GM20431 (cell line): ENCODE data around the gene HDAC8.
"Not testable (repeated sequence)": the region's sequence is repeated elsewhere in the genome, so short reads cannot be mapped to it uniquely, and the experiment has no call there.

Experiments used
- in situ Hi-C: fragments of 300-500 bp; cut with MseI, MboI; formaldehyde crosslinking; loops from one replicate; pipeline ENCODE4 v1.15.0; 2020; ENCODE audit warnings: low sequenced_read_pairs; ENCODE audit not compliant: unreplicated experiment

Gene HDAC8

DNA sequence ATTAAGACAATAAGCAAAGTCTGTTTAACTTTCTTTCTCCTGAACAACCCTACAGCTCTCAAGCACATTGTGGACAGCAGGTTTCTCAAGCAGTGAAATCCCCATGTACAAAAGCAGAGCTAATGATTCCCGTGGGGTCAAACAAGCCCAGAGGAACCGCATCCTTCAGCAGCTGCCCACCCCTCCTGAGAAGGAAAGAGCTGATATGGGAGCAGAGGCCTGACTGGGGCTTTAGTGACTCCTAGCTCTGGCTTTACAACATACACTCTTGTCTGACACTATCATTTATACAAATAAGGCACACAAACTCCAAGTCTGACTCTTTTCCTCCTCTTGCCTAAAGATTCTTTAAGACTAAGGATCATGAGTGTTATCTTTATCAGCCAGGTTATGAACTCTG is 32.8 kb downstream of the HDAC8 start:
- in situ Hi-C loops, result loop anchor here (25.0 kb wide), 1 partner anchor 228 kb away; the partner anchor contains the start of gene CITED1

DNA sequence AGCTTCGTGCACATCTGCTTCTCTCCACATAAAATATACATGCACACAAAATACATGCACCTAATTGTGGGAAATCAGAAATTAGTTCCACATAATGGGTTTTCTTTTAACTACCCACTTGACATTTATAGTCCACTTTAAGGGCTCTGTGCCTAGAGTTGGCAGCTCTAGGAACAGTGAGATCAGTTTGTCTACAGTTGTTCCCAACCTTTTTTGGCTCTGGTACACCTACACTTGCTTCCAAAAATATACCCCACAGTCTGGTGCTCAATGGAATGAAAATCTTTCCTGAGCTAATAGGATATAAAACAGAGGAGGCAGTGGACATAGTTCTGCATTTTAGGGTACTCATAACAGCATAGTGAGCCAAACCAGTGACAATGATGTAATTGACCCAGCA is 36.1 kb downstream of the HDAC8 start:
- in situ Hi-C loops, result loop anchor here (25.0 kb wide), 1 partner anchor 224 kb away; the partner anchor contains the start of gene CITED1

DNA sequence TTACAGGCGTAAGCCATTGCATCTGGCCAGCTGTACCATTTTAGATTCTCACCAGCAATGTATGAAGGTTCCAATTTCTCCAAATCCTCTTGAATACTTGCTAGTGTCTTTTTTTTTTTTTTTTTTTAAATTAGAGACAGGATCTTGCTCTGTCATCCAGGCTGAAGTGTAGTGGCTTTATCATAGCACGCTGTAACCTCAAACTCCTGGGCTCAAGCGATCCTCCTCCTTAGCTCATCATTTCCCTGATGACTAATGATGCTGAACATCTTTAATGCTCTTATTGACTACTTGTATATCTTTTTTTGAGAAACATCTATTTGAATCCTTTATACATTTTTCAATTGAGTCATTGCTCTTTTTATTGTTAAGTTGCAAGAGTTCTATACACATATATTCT is 40.3 kb downstream of the HDAC8 start:
- in situ Hi-C loops, result loop anchor here (25.0 kb wide), 1 partner anchor 220 kb away; the partner anchor contains the start of gene CITED1

- in situ Hi-C loops, result loop anchor here (25.0 kb wide), 1 partner anchor 215 kb away; the partner anchor contains the start of gene CITED1
Observed at GRCh38 chrX:72526534-72527508, 45.8 kb downstream of the HDAC8 start.

DNA sequence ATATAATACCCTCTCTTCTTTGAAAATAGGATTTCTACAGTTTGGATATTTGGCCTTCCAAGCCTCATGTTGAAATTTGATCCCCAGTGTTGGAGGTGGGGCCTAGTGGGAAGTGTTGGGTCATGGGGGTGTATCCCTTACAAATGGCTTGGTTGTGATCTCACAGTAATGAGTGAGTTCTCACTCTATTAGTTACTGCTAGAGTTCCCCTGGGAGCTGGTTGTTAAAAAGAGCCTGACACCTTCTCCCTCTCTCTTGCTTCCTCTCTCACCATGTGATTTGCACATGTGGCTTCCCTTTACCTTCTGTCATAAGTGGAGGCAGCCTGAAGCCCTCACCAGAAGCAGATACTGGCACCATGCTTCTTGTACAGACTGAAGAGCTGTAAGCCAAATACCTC is 73.9 kb downstream of the HDAC8 start:
- in situ Hi-C loops, result no loop called here

- in situ Hi-C loops, result no loop called here
Observed at GRCh38 chrX:72495046-72495445, 77.6 kb downstream of the HDAC8 start.

DNA sequence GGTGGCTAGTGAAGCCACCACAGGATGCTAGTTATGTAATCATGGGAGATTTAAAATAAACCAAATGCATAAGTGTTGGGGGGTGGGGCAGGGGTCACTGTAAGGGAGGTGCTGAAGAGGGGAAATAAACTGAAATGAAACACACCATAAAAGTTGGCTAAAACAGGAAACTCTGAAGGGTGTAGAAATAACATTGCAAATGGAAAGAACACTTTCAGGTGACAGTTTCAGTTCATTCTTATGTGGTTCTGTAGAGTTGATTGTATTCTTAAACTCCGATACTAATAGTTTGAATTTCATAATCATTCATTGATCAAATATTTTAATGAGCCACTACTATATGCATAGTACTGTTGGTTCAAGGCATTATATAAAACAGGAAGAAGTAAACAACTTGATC is 80.1 kb downstream of the HDAC8 start:
- in situ Hi-C loops, result no loop called here

GRCh38 chrX:72490221-72490620 is 82.4 kb downstream of the HDAC8 start:
- in situ Hi-C loops, result not testable (repeated sequence)

DNA sequence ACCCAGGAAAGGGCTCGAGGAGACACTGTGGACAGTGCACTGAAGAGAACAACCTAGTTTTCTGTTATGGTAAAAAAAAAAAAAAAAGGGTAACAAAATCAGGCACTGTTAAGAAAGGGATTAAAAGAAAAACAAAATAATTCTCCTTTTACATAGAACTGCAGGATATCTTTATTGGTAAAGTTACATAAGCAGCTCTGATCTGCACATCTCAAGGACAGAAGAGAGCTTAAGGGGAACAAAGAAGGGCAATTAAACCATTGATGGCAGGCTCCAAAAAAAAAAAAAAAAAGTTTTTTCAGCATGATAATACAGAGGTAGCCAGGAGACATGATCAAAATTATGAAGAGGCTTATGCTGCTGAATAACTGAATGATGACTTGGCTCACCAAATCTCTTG is 85.0 kb downstream of the HDAC8 start:
- in situ Hi-C loops, result no loop called here

- in situ Hi-C loops, result no loop called here
Observed at GRCh38 chrX:72479324-72480274, 93.0 kb downstream of the HDAC8 start.

DNA sequence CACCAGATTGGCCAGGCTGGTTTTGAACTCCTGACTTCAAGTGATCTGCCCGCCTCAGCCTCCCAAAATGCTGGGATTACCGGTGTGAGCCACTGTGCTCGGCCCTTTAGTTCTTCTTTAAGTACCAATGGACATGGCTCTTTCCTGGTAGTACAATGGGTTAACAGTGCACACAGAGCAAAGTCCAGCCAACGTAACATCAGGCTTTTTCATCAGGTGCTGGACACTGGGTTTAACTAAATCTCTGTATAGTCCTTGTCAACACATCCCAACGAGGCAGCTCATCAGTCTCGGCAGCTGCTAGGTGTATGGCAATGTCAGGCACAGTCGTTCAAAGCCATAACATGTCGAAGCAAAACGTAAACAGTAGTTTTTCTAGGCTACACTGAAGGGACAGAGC is 93.8 kb downstream of the HDAC8 start:
- in situ Hi-C loops, result no loop called here

GRCh38 chrX:72478351-72478750 is 94.3 kb downstream of the HDAC8 start:
- in situ Hi-C loops, result no loop called here

- in situ Hi-C loops, result no loop called here
Observed at GRCh38 chrX:72477781-72478181, 94.9 kb downstream of the HDAC8 start.

GRCh38 chrX:72477376-72477775 is 95.3 kb downstream of the HDAC8 start:
- in situ Hi-C loops, result no loop called here

- in situ Hi-C loops, result no loop called here
Observed at GRCh38 chrX:72475952-72476668, 96.5 kb downstream of the HDAC8 start.

DNA sequence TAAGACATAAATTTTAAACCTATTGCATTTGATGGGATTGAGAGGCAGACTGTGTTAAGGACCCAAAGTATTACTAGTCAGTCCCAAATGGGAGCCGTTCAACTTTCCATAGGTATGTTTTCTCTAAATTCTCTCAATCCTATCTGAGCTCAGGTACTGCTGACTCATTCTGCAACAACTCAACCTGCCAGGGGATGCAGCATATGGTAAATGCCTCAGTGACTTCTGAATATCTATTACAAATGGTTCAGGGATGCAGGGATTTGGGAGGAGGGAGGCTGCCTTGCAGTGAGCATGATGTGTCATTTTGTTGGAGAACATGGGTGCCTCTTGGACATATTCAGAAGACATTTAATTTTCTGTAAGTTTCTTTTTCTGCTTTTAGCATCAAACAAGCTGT is 97.3 kb downstream of the HDAC8 start:
- in situ Hi-C loops, result no loop called here

GRCh38 chrX:72470532-72471223 is 102.0 kb downstream of the HDAC8 start:
- in situ Hi-C loops, result no loop called here

- in situ Hi-C loops, result no loop called here
Observed at GRCh38 chrX:72470117-72470516, 102.5 kb downstream of the HDAC8 start.

GRCh38 chrX:72468607-72469006 is 104.0 kb downstream of the HDAC8 start:
- in situ Hi-C loops, result no loop called here
